ENCODE data around the gene RBM23.

DNA sequence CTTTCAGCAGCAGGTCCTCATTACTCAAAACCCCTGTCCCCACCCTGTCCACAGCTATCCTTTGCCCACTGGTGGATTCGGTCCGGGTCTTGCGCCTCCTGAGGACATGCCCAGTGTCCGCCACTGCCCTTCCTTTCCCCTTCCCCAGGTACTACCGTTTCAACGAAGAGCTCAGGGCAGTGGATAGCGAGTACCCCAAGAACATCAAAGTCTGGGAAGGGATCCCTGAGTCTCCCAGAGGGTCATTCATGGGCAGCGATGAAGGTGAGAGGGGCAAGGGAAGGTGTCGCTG is 73.9 kb downstream of the RBM23 start:
- TF ChIP-seq YY1 (IDR thresholded peaks at IDR 0.05; ENCODE audit: insufficient read depth, insufficient read length) (no peak), ZNF274 (IDR thresholded peaks at IDR 0.05; ENCODE audit: low read depth, low read length) (no peak), SUZ12 (IDR thresholded peaks at IDR 0.05; ENCODE audit: extremely low read depth, insufficient read depth, insufficient read length) (no peak)

Measured in NT2/D1 (cell line).